HT1080 (cell line): ENCODE data around the gene SLAMF1. TPM values are rescaled to one million over a fixed set of nuclear protein-coding genes. Genes with fewer than 3 reads are reported as not detected.
"Not testable (repeated sequence)": the region's sequence is repeated elsewhere in the genome, so short reads cannot be mapped to it uniquely, and the experiment has no call there.

Experiments used
- DNase-seq: peaks from one replicate; pipeline ENCODE4 v3.0.0-alpha.2; 2015; ENCODE audit warnings: low read depth
- total RNA-seq: library from RNA; depleted of rRNA; stranded (reverse); fragments of >200 nt; shearing (Covaris generic); gene quantifications from 2 replicates; pipeline ENCODE4 v1.2.3, GENCODE V29; 2014; rRNA removed

SLAMF1 gene
- total RNA-seq, 1 experiment from 2014 or later = 0.03 TPM

GRCh38 chr1:160567858-160568682 lies 78.8 kb downstream of the SLAMF1 start:
- peak; percentile 42 for DNase-seq

DNA sequence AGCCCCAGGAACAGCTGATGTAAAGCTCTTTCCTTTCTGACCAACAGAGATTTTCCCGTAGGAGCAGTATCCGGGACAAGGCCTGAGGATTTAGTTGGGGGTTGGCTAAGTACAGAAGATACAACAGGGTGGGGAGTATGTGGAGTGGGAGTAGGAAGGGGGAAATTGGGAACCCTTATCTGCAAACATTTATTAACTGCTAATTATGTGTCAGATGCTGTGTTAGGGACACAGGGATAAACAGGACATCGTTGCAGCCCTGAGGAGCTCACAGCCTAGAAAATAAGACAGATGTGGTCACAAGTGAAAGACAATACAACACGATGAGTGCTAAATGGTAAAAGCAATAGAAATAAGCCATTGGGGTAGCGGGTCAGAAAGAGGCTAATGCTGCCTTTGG lies 79.5 kb downstream of the SLAMF1 start:
- no peak for DNase-seq

DNA sequence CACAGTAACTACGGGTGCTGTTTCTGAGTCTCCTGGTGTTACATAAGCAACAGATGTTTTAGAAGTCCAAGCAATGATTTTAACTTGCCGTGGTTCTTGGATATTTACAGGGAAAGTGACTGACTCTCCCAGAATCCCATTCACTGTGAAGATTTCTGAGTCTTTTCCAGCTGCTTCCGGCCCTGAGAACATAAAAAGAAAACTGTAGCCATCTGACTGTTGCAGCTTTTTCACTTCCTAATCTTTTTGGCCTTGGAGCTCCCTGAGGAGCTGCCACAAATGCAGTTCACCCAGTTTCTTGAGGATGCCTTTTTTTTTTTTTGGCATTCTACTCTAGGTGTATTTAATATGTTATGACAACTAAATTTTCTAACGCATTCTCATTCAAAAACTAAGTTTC lies 81.3 kb downstream of the SLAMF1 start:
- no peak for DNase-seq

- DNase-seq = not testable (repeated sequence)
Observed at GRCh38 chr1:160563230-160563629, 83.6 kb downstream of the SLAMF1 start.

GRCh38 chr1:160562745-160563144 lies 84.1 kb downstream of the SLAMF1 start:
- not testable (repeated sequence) for DNase-seq

DNA sequence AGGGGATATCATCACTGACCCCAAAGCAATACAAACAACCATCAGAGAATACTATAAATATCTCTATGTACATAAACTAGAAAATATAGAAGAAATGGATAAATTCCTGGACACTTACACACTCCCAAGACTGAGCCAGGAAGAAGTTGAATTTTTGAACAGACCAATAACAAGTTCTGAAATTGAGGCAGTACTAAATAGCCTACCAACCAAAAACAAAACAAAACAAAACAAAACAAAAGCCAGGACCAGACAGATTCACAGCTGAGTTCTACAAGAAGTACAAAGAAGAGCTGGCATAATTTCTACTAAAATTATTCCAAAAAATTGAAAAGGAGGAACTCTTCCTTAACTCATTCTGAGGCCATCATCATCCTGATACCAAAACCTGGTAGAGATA lies 86.0 kb downstream of the SLAMF1 start:
- no peak for DNase-seq

DNA sequence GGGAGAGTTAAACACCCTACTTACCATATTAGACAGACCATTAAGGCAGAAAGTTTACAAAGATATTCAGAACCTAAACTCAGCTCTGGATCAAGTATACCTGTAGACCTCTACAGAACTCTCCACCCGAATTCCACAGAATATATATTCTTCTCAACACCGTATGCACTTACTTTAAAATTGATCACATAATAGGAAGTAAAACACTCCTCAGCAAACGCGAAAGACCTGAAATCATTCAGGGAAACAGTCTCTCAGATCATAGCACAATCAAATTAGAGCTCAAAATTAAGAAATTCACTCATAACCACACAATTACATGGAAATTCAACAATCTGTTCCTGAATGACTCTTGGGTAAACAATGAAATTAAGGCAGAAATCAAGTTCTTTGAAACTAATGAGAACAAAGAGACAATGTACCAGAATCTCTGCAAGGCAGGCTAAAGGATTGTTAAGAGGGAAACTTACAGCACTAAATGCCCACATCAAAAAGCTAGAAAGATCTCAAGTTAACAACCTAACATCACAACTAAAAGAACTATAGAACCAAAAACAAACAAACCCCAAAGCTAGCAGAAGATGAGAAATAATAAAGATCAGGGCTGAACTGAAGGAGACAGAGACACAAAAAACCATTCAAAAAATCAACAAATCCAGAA lies 86.7 kb downstream of the SLAMF1 start:
- DNase-seq = no peak

- DNase-seq = not testable (repeated sequence)
Observed at GRCh38 chr1:160559437-160559836, 87.4 kb downstream of the SLAMF1 start.

GRCh38 chr1:160558660-160559380 lies 88.0 kb downstream of the SLAMF1 start:
- no peak for DNase-seq

Other genes starting within 250 kb of the SLAMF1 start
- gene VANGL2, start 246.5 kb downstream of the SLAMF1 start, total RNA-seq = 2.1 and 2.5 TPM in 2 replicates
- gene SLAMF6, start 123.8 kb downstream of the SLAMF1 start, total RNA-seq = not detected in 2 replicates
- gene CD84, start 67.5 kb downstream of the SLAMF1 start, total RNA-seq = not detected in 2 replicates
- not detected in 2 replicates for gene CD48, start 64.8 kb upstream of the SLAMF1 start, total RNA-seq
- gene SLAMF7, start 92.2 kb upstream of the SLAMF1 start, total RNA-seq = 4.2 and 9.8 TPM in 2 replicates
- not detected in 2 replicates for gene LY9, start 149.1 kb upstream of the SLAMF1 start, total RNA-seq
- not detected in 2 replicates for gene CD244, start 215.8 kb upstream of the SLAMF1 start, total RNA-seq
- not detected in 2 replicates for gene ITLN1, start 238.1 kb upstream of the SLAMF1 start, total RNA-seq